Stimulated activated effector memory CD8-positive, alpha-beta T cell treated with anti-CD3 and anti-CD28 coated beads, Interleukin-12 subunit alpha, Interleukin-12 subunit beta, amount 100 ng/mL, for 72 hours (primary cell): ENCODE results near the gene HOMER2.

ENCODE experiments used
- ATAC-seq: fragments of 150-1000 bp; cut with Tn5 transposase; 2 replicates; pipeline ENCODE4 v1.10.0; 2021
- DNase-seq, 2 donors: peaks; one replicate each; pipeline ENCODE4 v3.0.0; 2021 to 2022; ENCODE audit warnings: low spot score in 2 of 2
- H3K27ac Mint-ChIP-seq: one replicate; pipeline ENCODE4 v1.8.0; 2022; ENCODE audit warnings: mild to moderate bottlenecking, mixed read lengths
- H3K36me3 Mint-ChIP-seq: one replicate; pipeline ENCODE4 v1.8.0; 2022; ENCODE audit warnings: mild to moderate bottlenecking, mixed read lengths
- H3K4me1 Mint-ChIP-seq: one replicate; pipeline ENCODE4 v1.8.0; 2022; ENCODE audit warnings: mixed read lengths
- H3K4me3 Mint-ChIP-seq: one replicate; pipeline ENCODE4 v1.8.0; 2022; ENCODE audit warnings: mild to moderate bottlenecking, mixed read lengths
- H3K9me3 Mint-ChIP-seq: one replicate; pipeline ENCODE4 v1.8.0; 2022; ENCODE audit warnings: mixed read lengths

Gene HOMER2

DNA sequence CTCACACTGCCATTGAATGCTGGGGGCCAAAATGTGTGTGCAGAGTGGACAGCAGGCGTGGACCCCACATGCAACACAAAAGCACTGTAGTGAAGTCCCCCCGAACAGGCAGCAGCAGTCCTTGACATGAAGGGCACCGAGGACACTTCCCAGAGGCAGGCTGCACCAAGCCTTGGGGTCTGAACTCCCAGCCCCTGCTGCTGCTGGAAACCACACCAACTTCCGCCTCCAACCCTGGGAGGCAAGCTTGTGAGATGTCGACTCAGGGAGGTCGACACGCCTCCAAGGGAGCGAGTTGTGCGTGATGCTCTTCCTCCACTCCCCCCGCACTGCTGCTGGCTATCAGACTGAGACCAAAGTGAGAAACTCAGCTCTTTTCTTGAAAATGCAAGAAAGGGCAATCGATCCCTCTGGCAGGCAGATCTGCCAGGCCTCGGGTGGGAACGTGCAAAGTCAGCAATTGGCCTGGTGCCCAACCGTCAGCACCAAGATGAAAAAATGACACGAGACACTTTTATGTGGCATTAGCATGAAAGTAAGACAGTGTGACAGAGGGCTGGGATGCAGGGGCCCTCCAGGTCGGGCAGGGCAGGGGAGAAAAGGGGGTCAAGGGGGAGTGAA lies 99.5 kb downstream of the HOMER2 start:
- Mint-ChIP-seq H3K4me3 (no peak overlapping the region), H3K9me3 (no peaks in the 10 kb centered on the region), H3K36me3 (no peaks in the 10 kb centered on the region), H3K27ac (no peak overlapping the region), H3K4me1 (peaks cover 8% of the 10 kb centered on the region)
- ATAC-seq (no peak), DNase-seq (no peak)

DNA sequence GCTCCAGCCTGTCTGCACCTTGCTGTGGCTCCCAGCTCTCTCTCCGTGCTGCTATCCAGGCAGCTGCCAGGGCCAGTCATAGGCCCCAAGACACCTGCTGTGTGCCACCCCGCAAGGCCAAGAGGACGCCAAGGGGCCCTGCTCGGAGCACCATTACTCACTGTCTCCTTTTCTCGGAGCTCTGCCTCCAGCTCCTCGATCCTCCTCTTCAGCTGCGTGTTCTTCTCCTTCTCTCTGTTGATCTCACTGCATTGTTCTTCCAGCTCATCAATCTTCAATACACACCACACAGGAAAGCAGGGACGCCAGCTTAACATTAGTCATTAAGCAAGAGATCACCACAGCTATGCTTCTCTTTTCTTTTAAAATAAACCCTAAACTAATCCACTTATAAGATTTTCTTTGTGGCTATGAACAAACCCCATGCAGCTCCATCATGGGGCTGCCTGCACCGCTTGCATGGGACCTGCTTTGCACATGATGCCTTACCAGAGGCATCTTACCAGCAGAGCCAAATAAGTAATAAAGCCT lies 100.5 kb downstream of the HOMER2 start:
- no peaks in the 10 kb centered on the region for H3K36me3 Mint-ChIP-seq
- H3K27ac Mint-ChIP-seq = no peak overlapping the region
- no peaks in the 10 kb centered on the region for H3K9me3 Mint-ChIP-seq
- peak in 1 of 2 donors; percentile 39 for DNase-seq
- no peak overlapping the region for H3K4me3 Mint-ChIP-seq
- H3K4me1 Mint-ChIP-seq = peaks cover 8% of the 10 kb centered on the region
- no peak for ATAC-seq

DNA sequence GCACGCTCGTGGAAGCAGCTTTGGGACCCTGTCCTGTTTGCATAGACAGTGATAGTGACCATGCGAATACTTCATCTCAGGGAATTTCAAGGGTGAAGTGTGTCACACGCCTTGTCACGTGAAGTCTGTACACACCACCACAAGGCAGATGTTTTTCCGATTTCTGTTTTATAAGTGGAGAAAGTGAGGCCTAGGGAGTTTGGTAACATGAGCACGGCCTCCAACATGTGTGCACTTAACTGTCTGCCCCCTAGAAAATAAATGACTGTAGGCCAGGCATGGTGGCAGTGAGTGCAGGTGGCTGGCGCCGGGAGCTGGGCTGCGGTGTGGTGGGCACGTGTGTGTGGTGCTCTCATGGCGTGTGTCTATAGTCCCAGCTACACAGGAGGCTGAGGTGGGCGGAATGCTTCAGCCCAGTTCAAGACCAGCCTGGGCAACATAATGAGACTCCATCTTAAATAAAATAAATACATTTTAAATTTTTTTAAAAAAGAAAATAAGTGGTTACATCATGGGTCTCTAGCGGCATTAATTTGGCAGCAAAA lies 101.1 kb downstream of the HOMER2 start:
- Mint-ChIP-seq H3K4me1 (peaks cover 8% of the 10 kb centered on the region), H3K9me3 (no peaks in the 10 kb centered on the region), H3K36me3 (no peaks in the 10 kb centered on the region), H3K27ac (no peak overlapping the region), H3K4me3 (no peak overlapping the region)
- no peak for ATAC-seq
- DNase-seq = peak in 1 of 2 donors; percentile 22

DNA sequence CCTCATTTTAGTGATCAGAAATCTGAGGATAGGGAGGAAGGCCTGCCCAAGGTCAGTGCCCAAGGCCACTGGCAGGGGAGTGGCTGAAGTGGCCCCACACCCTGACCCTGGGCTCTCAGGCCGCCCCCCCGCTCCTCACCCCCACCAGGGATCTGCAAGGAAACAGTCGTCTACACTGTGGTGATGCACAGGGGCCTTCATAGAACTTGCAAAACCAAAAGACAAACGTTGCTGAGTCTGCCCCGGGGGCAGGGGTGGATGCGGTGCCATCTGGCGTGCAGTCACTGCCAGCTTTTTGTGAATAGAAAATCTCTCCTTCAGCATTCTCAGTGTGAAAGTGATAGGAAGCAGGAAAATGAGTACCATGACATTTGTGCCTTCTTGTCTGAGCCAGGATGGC lies 101.8 kb downstream of the HOMER2 start:
- H3K4me3 Mint-ChIP-seq = no peak overlapping the region
- no peak overlapping the region for H3K27ac Mint-ChIP-seq
- H3K9me3 Mint-ChIP-seq = no peaks in the 10 kb centered on the region
- no peaks in the 10 kb centered on the region for H3K36me3 Mint-ChIP-seq
- DNase-seq (peak in 1 of 2 donors; percentile 32), ATAC-seq (no peak)
- H3K4me1 Mint-ChIP-seq = peaks cover 4% of the 10 kb centered on the region

DNA sequence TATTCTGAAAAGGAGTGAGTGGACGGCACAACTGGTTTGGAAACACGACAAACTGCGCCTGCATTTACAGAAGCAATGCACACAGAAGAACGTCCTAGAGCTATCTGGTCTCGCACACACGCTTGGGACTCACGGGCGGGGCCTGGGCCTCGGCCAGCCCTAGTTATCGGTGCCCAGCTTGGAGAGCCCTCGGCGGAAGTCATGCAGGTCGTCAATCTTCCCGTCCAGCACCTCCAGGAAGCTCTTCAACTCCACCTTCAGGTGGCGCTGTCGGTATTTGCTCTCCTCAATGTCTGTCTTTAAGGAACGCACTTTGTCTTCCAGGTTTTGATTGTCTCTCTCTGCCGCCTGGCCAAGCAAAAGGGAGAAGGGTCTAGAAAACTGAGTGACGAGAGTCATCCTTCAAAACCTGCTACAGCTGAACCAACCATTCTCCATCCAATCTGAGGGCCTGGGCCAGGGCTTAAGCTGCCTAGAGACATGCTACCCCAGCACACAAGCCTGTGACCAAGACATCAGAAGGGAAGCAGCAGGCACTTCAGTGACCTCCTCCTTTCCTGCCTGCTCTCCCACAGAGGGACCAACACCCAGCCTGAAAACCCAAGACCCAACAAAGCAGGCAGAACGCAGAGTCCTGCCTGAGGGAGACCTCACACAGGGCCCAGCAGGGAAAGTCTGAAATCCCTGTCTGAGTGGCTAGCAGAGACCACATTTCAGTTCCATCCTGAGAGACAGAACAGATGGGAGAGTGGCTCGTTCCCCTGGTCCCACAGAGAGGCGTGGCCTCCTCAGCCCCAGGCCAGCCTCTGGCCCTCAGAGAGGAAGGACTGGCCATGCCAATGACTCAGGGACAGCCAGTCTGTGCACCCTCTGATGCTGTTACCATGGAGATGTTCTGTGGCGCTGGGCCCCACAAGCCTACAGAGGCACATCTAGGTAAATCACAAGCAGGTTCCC lies 102.7 kb downstream of the HOMER2 start:
- peak; percentile 57 for ATAC-seq
- Mint-ChIP-seq H3K4me1 (peaks cover 2% of the 10 kb centered on the region), H3K9me3 (no peaks in the 10 kb centered on the region), H3K27ac (peak overlapping the region; percentile 23), H3K4me3 (no peak overlapping the region), H3K36me3 (no peaks in the 10 kb centered on the region)
- DNase-seq = peak; percentile 11 to 58

DNA sequence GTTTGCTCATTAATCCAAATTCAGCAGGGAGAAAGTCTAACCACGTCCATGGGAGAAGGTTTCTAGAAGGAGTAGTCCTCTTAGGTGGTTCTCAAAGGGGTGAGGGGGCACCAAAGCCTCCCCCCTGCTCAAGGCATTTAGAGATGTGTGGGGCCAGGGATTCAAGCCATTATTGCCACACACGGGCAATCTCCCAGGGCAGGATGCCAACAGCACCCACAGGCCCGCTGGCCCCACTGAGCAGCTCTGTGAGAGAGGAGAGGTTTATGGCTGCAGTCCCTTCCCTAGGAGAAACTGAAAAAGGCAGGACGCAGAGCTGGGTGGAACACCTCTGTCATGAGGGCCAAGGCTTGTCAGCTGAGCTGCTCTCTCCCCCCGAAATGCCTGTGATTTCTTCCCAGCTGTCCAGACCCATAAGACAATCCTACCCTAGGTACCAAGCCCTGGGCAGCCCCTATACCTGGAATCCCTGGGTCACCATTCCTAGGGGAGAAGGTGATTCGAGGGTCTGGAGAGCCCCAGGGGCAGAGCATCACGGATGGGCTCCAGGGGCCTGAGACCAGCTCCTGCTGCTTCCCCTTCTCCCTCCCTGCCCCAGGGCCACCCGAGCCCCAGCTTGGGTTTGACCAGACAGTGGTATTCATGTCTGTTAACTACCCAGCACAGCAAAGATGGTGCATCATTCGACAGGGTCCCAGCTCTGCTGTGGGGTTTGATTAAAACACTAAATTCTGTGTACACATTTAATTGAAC lies 104.1 kb downstream of the HOMER2 start:
- ATAC-seq (no peak), DNase-seq (peak in 1 of 2 donors; percentile 39)
- Mint-ChIP-seq H3K4me1 (peaks cover 5% of the 10 kb centered on the region), H3K4me3 (no peak overlapping the region), H3K9me3 (no peaks in the 10 kb centered on the region), H3K27ac (no peak overlapping the region), H3K36me3 (no peaks in the 10 kb centered on the region)

DNA sequence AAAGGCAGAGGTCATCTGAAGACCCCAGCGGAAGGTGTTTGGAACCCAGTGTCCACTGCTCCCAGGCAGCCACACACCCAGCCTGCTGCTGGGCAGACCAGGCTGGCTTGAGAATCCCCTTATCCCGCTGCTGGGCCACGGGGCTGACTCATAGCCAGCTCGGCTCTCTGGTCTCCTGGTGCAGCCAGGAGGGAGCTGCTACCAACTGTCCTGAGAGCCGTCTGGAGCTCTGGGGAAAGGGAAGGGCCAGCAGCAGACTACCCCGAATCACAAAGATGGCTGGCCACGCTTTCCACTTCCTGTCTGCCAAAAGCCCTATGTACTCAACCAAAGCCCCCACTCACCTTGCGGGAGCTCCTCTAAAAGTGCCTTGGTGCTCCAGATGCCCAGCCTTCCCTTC lies 104.8 kb downstream of the HOMER2 start:
- ATAC-seq (no peak), DNase-seq (peak in 1 of 2 donors; percentile 35)
- Mint-ChIP-seq H3K4me3 (no peak overlapping the region), H3K9me3 (no peaks in the 10 kb centered on the region), H3K27ac (no peak overlapping the region), H3K36me3 (no peaks in the 10 kb centered on the region), H3K4me1 (peaks cover 5% of the 10 kb centered on the region)

DNA sequence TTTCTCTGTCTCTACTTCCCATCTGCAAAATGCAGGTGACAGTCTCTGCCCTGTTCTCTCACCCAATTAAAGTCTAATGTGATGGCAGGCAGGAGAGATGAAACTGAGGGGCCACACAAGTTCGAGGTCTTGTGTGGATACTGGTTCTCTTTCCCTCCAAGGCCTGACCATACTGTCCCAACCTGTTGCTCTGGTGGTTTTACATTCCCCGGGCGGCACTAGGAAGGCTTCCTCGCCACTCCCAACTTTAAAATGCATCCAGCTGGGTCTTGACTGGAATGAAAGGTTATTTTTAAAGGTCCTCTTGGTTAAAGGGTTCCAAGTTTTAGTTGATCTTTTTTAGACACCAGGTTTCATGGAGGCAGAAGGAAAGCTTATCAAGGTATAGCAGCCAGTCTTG lies 105.9 kb downstream of the HOMER2 start:
- Mint-ChIP-seq H3K4me3 (no peak overlapping the region), H3K9me3 (no peaks in the 10 kb centered on the region), H3K36me3 (no peaks in the 10 kb centered on the region), H3K27ac (no peak overlapping the region), H3K4me1 (peaks cover 5% of the 10 kb centered on the region)
- ATAC-seq (no peak), DNase-seq (no peak)

DNA sequence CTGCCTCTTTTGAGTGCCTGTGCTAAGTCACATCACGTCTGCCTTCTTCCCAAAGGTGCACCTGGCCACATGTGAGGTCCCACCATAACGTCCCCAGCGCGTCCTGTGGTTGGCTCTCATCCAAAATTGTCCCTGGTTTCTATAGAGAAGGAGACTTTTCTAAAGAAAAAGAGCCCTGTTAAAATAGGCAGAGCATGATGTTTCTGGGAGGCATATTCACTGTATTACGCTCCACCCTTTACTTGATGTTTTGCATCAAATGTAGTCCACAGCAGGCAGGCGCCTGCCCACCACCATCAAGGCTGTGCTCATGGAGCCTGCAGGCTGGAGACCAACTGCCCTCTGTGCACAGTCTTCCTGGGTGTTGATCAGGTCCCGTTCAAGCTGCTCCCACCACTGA lies 106.8 kb downstream of the HOMER2 start:
- peaks cover 5% of the 10 kb centered on the region for H3K4me1 Mint-ChIP-seq
- no peak overlapping the region for H3K27ac Mint-ChIP-seq
- ATAC-seq (no peak), DNase-seq (no peak)
- no peak overlapping the region for H3K4me3 Mint-ChIP-seq
- H3K9me3 Mint-ChIP-seq = no peaks in the 10 kb centered on the region
- H3K36me3 Mint-ChIP-seq = no peaks in the 10 kb centered on the region

DNA sequence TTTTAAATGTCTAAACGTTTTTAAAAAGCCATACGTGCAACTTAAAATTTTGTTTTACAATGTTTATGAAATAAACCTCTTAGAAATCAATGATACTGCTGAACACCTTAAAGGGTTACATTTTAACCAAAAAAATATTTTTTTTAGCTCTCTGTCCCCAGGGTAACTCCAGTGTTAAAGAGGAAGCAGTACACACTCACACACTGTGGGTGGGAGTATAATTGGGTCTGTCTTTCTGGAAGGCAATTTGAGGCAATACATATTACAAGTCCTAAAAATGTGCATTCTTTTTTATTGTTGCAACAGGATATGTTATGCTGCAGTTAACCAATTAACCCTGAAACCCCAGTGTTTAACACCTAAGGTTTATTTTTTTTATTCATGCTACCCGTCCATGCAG lies 109.0 kb downstream of the HOMER2 start:
- Mint-ChIP-seq H3K27ac (no peak overlapping the region), H3K4me3 (no peak overlapping the region), H3K36me3 (no peaks in the 10 kb centered on the region), H3K4me1 (peaks cover 5% of the 10 kb centered on the region), H3K9me3 (no peaks in the 10 kb centered on the region)
- ATAC-seq (no peak), DNase-seq (no peak)

DNA sequence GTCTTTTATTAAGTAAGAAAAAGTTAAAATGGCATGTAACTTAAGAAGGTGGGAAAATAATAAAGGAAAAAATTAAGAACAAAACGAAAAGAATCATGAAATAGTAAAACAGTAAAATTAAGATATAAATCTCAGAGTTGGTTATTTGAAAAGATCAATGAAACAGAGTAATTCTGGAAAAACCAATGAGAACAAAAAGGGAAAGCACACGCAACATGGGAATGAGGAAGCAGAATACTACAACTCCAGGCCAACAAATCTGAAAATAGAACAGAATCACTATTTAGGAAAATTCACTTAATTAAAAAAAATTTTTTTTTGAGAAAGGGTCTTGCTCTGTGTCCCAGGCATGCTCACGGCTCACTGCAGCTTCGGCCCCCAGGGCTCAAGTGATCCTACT lies 112.4 kb downstream of the HOMER2 start:
- Mint-ChIP-seq H3K4me3 (no peak overlapping the region), H3K36me3 (peaks cover 29% of the 10 kb centered on the region), H3K9me3 (peaks cover 2% of the 10 kb centered on the region), H3K4me1 (peaks cover 18% of the 10 kb centered on the region), H3K27ac (no peak overlapping the region)
- ATAC-seq (no peak), DNase-seq (no peak)

DNA sequence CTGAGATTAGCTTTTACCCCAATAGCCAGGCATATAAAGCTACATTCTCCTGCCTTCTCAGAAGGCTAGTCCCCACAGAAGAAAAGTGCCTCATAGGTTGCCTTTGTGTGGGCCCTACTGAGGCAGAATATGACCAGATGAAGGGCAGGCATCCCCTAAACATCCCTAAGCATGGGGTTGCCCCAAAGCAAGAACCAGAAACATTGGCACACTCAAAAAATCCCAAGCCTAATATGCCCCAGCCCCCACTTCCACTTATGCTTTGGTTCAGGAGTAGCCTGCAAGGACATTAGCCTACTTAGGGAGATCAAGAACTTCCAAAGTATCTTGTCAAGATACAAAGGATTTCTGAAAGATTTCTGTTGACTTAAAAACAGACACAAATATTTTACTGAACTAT lies 113.4 kb downstream of the HOMER2 start:
- Mint-ChIP-seq H3K4me3 (no peak overlapping the region), H3K4me1 (peaks cover 13% of the 10 kb centered on the region), H3K27ac (no peak overlapping the region), H3K36me3 (peaks cover 39% of the 10 kb centered on the region), H3K9me3 (peaks cover 2% of the 10 kb centered on the region)
- DNase-seq (no peak), ATAC-seq (no peak)

DNA sequence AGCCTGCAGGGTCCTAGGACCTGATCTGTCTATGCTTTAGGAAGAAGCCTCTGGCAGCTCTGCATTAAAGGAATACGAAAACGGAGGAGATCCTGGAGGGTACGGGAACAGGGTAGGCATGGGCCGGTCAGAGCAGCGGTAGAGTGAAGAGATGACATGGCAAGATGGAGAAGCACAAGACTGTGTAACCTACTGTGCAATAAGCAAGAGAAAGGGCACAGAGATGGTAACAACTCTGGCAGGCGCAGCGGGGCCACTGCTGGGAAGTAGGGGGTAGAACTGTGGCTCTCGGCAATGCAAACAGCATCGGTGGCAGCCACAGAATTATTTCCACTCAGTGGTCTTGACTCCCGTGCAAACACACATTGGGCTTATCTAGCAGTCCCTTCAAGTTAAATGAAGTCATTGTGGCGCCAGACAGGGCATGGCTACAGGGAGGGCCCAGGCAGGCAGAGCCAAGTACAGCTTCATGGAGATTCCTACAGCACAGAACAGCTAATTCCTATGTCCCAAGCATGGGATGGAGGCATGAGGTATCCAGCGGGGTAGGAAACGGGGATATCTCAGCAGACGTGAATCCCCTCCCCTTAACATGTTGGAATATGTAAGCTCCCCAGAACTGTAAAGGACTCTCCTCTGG lies 114.3 kb downstream of the HOMER2 start:
- Mint-ChIP-seq H3K9me3 (peaks cover 2% of the 10 kb centered on the region), H3K4me1 (peaks cover 14% of the 10 kb centered on the region), H3K4me3 (no peak overlapping the region), H3K27ac (peak overlapping the region; percentile 6), H3K36me3 (peaks cover 48% of the 10 kb centered on the region)
- ATAC-seq (no peak), DNase-seq (no peak)

DNA sequence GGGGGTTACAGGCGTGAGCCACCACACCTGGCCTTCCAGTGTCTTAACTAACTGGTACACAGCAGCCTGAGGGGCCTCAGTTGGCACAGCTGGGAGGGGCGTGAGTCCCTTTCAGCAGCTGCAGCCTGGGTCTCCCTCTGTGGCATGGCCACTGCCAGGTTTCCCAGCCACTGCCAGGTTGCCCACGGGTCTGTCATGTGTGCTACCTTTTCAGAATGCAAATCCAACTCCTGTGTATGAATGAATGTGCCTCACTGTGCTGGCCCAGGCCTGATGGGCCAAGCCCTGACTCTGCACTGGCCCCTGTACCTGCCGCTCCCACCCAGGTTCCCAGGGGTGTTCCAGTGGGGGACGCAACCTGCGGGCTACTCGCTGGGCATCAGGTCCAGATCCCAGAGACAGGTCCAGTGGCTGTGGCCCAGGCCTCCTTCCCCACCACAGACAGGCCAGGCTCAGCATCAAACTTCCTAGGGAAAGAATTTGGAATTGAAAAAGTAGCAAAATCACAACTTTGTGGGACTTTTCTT lies 117.1 kb downstream of the HOMER2 start:
- Mint-ChIP-seq H3K4me3 (no peak overlapping the region), H3K27ac (no peak overlapping the region)

More for the DNA sequence above, 117.1 kb downstream of the HOMER2 start:
- H3K36me3 Mint-ChIP-seq = peaks cover 76% of the 10 kb centered on the region
- no peak for ATAC-seq
- H3K9me3 Mint-ChIP-seq = peaks cover 2% of the 10 kb centered on the region
- DNase-seq = no peak
- peaks cover 41% of the 10 kb centered on the region for H3K4me1 Mint-ChIP-seq
